GM18520 (cell line): ENCODE data around the gene PILRB.
A peak's percentile ranks its signal among the peaks of the same experiment; 100 is the strongest.

Experiments
- ATAC-seq: cut with Tn5 transposase; IDR thresholded peaks from one replicate; pipeline ENCODE4 v1.9.1; 2021; ENCODE audit not compliant: unreplicated experiment

The PILRB gene

DNA sequence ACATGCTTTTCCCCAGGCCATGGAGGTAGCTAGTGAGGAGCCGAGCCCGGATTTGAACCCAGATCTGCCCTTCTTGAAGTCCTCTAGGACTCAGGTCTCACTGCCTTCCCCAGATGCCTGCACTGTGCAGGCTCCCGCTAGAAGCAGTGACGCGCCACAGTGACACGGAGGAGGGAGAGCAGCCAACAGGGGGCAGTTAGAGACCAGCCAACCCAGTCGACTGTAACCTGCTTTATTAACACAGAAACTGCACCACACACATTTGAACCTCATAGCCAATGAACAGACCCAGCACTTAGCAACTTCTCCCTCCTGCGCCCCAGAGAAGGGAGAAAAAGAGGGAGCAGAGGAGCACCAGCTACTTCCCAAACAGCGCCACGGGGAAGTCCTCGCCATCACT, 42.7 kb downstream of the PILRB start:
- ATAC-seq, result no peak

- ATAC-seq, result no peak
Observed at GRCh38 chr7:100401811-100402210, 43.9 kb downstream of the PILRB start.

GRCh38 chr7:100402241-100402640, 44.3 kb downstream of the PILRB start:
- ATAC-seq, result no peak

DNA sequence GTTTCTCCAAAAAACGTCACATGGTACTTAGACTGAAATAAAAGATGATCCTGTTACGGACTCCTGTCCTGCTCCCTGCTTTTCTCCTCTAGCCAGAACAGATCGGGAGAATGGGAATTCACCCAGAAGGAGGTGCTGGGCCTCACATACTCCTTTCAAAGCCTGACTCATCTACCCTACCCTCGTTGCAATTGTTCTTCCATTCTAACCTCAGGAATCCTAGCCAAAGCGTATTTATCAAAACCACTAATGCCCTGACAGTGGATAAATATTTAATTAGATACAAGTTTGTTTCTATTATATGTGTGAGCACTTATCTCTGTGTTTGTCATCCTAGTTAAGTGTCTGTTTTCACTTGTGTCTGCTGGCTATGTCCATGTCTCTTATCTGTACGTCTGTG, 48.9 kb downstream of the PILRB start:
- no peak for ATAC-seq

- peak; percentile 50 for ATAC-seq
Observed at GRCh38 chr7:100407285-100408180, 49.6 kb downstream of the PILRB start.

DNA sequence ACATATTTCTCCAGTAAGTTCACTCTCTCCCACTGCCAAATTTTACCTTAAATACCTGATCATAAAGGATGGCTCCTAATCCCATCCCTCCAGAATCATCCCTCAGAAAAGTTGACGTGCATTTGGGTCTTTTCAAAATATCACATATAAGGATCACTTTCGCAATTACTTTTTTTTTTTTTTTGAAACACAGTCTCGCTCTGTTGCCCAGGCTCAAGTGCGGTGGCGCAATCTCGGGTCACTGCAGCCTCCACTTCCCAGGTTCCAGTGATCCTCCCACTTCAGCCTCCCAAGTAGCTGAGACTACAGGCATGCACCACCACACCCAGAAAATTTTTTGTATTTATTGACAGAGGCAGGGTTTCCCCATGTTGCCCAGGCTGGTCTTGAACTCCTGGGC, 53.2 kb downstream of the PILRB start:
- no peak for ATAC-seq

DNA sequence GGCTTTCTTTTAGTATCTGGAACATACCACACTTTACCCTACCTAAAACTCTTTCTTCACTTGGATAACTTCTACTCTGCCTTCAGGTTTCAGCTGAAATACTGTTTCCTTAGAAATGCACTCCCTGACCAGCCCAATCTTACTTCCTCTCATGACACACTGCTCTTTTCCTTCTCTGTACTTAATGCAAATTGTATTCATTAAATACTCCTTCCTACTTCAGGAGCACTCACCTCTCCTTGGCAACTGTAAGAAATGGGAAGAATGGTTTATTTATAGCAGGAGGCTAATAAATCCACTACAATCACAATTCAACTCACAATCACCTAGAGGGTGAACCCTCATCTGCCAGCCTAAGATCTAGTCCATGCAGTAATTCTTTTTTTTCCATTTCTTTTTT, 55.4 kb downstream of the PILRB start:
- no peak for ATAC-seq

DNA sequence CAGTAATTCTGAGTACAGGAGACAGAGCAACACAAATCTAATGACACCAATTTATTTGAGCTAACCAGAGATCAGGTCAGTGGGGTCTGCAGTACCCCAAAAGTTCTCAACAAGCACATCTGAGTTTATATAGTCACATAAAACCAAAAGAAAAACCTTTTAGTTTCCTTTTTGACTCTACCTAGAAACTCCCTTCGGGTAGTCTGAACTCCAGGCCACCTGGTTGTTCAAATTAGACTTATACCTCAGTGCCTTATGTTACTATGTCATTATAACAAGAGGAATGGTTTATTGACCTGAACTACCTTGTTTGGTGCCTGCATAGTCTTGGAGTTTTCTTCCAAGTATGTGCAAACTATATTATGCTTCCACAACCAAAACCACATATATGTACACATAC, 56.0 kb downstream of the PILRB start:
- ATAC-seq, result no peak

- no peak for ATAC-seq
Observed at GRCh38 chr7:100415448-100415847, 57.5 kb downstream of the PILRB start.
